B cell (primary cell): ENCODE data around the gene PRKCQ. TPM values are rescaled to one million over a fixed set of nuclear protein-coding genes. Genes with fewer than 3 reads are reported as not detected.

ENCODE experiments used
- ATAC-seq: fragments of 200-7000 bp; cut with Tn5 transposase; one replicate; pipeline ENCODE4 v1.10.0; 2021; ENCODE audit warnings: low read depth, mild to moderate bottlenecking, moderate number of reproducible peaks, moderate library complexity
- CTCF ChIA-PET: fragments of 350-600 bp; sonication (Branson Sonifier 250); formaldehyde crosslinking; loops from one replicate; lab custom pipeline; 2021; ENCODE audit warnings: antibody characterized with exemption, inconsistent platforms; lab: Charles Lee
- POLR2A ChIA-PET: fragments of 350-600 bp; sonication (Branson Sonifier 250); formaldehyde crosslinking; loops from one replicate; lab custom pipeline; 2021; ENCODE audit warnings: antibody characterized with exemption; lab: Charles Lee
- DNase-seq: peaks from one replicate; pipeline ENCODE4 v3.0.0; 2013
- H2AFZ ChIP-seq: 2 replicates; pipeline ENCODE4 v1.6.1; 2012; ENCODE audit warnings: mild to moderate bottlenecking, low read depth, low read length; ENCODE audit not compliant: insufficient read depth, poor library complexity, severe bottlenecking
- H3K27ac ChIP-seq, 2 donors: 1 replicate in 1 of 2; 2 replicates in 1 of 2; pipeline ENCODE4 v1.5.1; 2012 to 2013; ENCODE audit warnings: low read length in 2 of 2, mild to moderate bottlenecking in 2 of 2, moderate library complexity in 1 of 2
- H3K27me3 ChIP-seq, 4 experiments: fragments of 200-600 bp in 1 of 4; sonication (generic) in 1 of 4; replicated peaks in 1 of 4; 1 replicate in 2 of 4; 2 replicates in 2 of 4; pipeline versions ENCODE4 v1.6.1 to v1.7.0; 2013 to 2016; ENCODE audit warnings: low read length in 3 of 4, mild to moderate bottlenecking in 2 of 4, mixed read lengths in 1 of 4, moderate library complexity in 1 of 4; ENCODE audit not compliant: insufficient read depth in 4 of 4, control insufficient read depth in 3 of 4; ENCODE audit errors: control extremely low read depth in 1 of 4
- H3K36me3 ChIP-seq, 2 experiments: replicated peaks in 1 of 2; 1 replicate in 1 of 2; 2 replicates in 1 of 2; pipeline versions ENCODE4 v1.6.1 to v1.7.1; 2013; ENCODE audit warnings: low read length in 1 of 2; ENCODE audit not compliant: insufficient read depth in 2 of 2, control insufficient read depth in 1 of 2; ENCODE audit errors: control extremely low read depth in 1 of 2, extremely low read depth in 1 of 2
- H3K4me1 ChIP-seq, 2 donors: fragments of 200-600 bp in 1 of 2; sonication (generic) in 1 of 2; 1 replicate in 1 of 2; 2 replicates in 1 of 2; pipeline versions ENCODE4 v1.5.1 to v1.6.1; 2013 to 2017; ENCODE audit warnings: low read length in 2 of 2; ENCODE audit not compliant: control insufficient read depth in 2 of 2, insufficient read depth in 2 of 2
- H3K4me2 ChIP-seq: replicated peaks from 2 replicates; pipeline ENCODE3; 2012; ENCODE audit warnings: mild to moderate bottlenecking, low read depth, low read length; ENCODE audit not compliant: poor library complexity, severe bottlenecking
- H3K4me3 ChIP-seq, 5 experiments: fragments of 200-600 bp in 1 of 5; sonication (generic) in 1 of 5; 1 replicate in 3 of 5; 2 replicates in 2 of 5; pipeline versions ENCODE4 v1.5.1 to v1.7.0; 2011 to 2016; ENCODE audit warnings: low read length in 4 of 5, mild to moderate bottlenecking in 4 of 5, low read depth in 2 of 5, control low read depth in 1 of 5, moderate library complexity in 1 of 5; ENCODE audit not compliant: insufficient read depth in 1 of 5; ENCODE audit errors: control extremely low read depth in 1 of 5, extremely low read depth in 1 of 5
- H3K79me2 ChIP-seq: fragments of 200-600 bp; sonication (generic); one replicate; pipeline ENCODE4 v1.6.0; 2016; ENCODE audit warnings: low read length; ENCODE audit not compliant: control insufficient read depth, insufficient read depth
- H3K9ac ChIP-seq: fragments of 200-600 bp; sonication (generic); 2 replicates; pipeline ENCODE4 v1.6.1; 2017; ENCODE audit warnings: mild to moderate bottlenecking, low read length, moderate library complexity
- H3K9me3 ChIP-seq, 3 donors: one replicate each; pipeline versions ENCODE4 v1.6.1 to v1.7.1; 2013; ENCODE audit warnings: low read length in 2 of 3; ENCODE audit not compliant: control insufficient read depth in 2 of 3, insufficient read depth in 1 of 3; ENCODE audit errors: control extremely low read depth in 1 of 3
- H4K20me1 ChIP-seq: 2 replicates; pipeline ENCODE4 v1.6.0; 2012; ENCODE audit warnings: mild to moderate bottlenecking, low read length; ENCODE audit not compliant: insufficient read depth, control insufficient read depth, poor library complexity, severe bottlenecking
- H3K27ac Mint-ChIP-seq: one replicate; pipeline ENCODE4 v1.8.0; 2021; ENCODE audit warnings: mixed read lengths
- H3K27me3 Mint-ChIP-seq: one replicate; pipeline ENCODE4 v1.8.0; 2021; ENCODE audit warnings: mixed read lengths
- H3K4me1 Mint-ChIP-seq: one replicate; pipeline ENCODE4 v1.8.0; 2021; ENCODE audit warnings: mixed read lengths
- H3K4me3 Mint-ChIP-seq: one replicate; pipeline ENCODE4 v1.8.0; 2021; ENCODE audit warnings: mixed read lengths
- H3K9me3 Mint-ChIP-seq: one replicate; pipeline ENCODE4 v1.8.0; 2022; ENCODE audit warnings: mixed read lengths; ENCODE audit not compliant: insufficient read depth
- EZH2 ChIP-seq: IDR thresholded peaks from 2 replicates; pipeline ENCODE4 v1.6.1; 2012; ENCODE audit warnings: borderline replicate concordance, low read depth, mild to moderate bottlenecking, moderate library complexity, low read length; ENCODE audit not compliant: insufficient read depth, poor library complexity, severe bottlenecking
- WGBS: methylation state at CpG from one replicate; pipeline ENCODE4 v1.1.5; 2013; ENCODE audit warnings: missing lambda C conversion rate; ENCODE audit not compliant: insufficient coverage; 5-methylcytosine and 5-hydroxymethylcytosine counted together
- intact Hi-C: fragments of 100-400 bp; cut with micrococcal nuclease; formaldehyde crosslinking; loops from one replicate; pipeline ENCODE4 v1.10.0; 2022
- polyA plus RNA-seq: library from polyadenylated mRNA; depleted of rRNA; stranded (reverse); fragments of >200 nt; gene quantifications from 2 replicates; pipeline ENCODE4 v1.2.3, GENCODE V29; 2012
- total RNA-seq, 2 donors: library from RNA; stranded (reverse); fragments of 120-200 nt in 1 of 2; gene quantifications; 1 replicate in 1 of 2; 2 replicates in 1 of 2; pipeline versions ENCODE4 v1.2.3 to v1.2.4, GENCODE V29; 2013 to 2022
- TF ChIP-seq, protein P1 (sequence below): fragments of 200-600 bp; IDR thresholded peaks from one replicate; pipeline ENCODE4 v1.8.0; 2022; ENCODE audit warnings: antibody characterized with exemption, mild to moderate bottlenecking

PRKCQ gene
- total and polyA plus RNA-seq, 2 donors (not counting 1 experiment from before 2014, with no cell fraction given) = 0.15 to 0.16 TPM

- Mint-ChIP-seq H3K4me1 (peaks cover 10% of the 10 kb centered on the region), H3K9me3 (no peaks in the 10 kb centered on the region), H3K4me3 (peak overlapping the region; percentile 62), H3K27me3 (peaks cover 25% of the 10 kb centered on the region), H3K27ac (no peak overlapping the region)
- Histone ChIP-seq H3K27me3 (peaks cover 0 to 4% (median 0%) of the 10 kb centered on the region in 4 experiments), H3K4me3 (peak overlapping the region in 2 of 5 experiments; percentile 15 to 30), H3K9me3 (peaks cover 0 to 2% (median 0%) of the 10 kb centered on the region in 3 donors), H3K79me2 (no peaks in the 10 kb centered on the region), H3K4me1 (peaks cover 5 to 10% of the 10 kb centered on the region in 2 donors), H2AFZ (peak overlapping the region; percentile 57), H3K27ac (no peak overlapping the region), H4K20me1 (no peaks in the 10 kb centered on the region), H3K36me3 (no peaks in the 10 kb centered on the region), H3K4me2 (peak overlapping the region; percentile 34), H3K9ac (no peak overlapping the region)
- intact Hi-C loops = no loop called here
- ChIA-PET POLR2A (no interaction called here), CTCF (no interaction called here)
- ATAC-seq (no peak), DNase-seq (no peak)
- WGBS = 5% methylated on average over 4 of the region's 9 CpGs
- TF ChIP-seq, protein P1, sequence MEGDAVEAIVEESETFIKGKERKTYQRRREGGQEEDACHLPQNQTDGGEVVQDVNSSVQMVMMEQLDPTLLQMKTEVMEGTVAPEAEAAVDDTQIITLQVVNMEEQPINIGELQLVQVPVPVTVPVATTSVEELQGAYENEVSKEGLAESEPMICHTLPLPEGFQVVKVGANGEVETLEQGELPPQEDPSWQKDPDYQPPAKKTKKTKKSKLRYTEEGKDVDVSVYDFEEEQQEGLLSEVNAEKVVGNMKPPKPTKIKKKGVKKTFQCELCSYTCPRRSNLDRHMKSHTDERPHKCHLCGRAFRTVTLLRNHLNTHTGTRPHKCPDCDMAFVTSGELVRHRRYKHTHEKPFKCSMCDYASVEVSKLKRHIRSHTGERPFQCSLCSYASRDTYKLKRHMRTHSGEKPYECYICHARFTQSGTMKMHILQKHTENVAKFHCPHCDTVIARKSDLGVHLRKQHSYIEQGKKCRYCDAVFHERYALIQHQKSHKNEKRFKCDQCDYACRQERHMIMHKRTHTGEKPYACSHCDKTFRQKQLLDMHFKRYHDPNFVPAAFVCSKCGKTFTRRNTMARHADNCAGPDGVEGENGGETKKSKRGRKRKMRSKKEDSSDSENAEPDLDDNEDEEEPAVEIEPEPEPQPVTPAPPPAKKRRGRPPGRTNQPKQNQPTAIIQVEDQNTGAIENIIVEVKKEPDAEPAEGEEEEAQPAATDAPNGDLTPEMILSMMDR = no peak
- TF ChIP-seq EZH2 = no peak
These were observed 37.1 kb downstream of the PRKCQ start for GRCh38 chr10:6542999-6543430.

GRCh38 chr10:6539833-6540232 lies 40.2 kb downstream of the PRKCQ start:
- Histone ChIP-seq H2AFZ (no peak overlapping the region), H3K27me3 (peaks cover 0 to 4% (median 0%) of the 10 kb centered on the region in 4 experiments), H3K79me2 (no peaks in the 10 kb centered on the region), H3K4me3 (no peak overlapping the region), H4K20me1 (no peaks in the 10 kb centered on the region), H3K27ac (no peak overlapping the region), H3K9me3 (peaks cover 0 to 2% (median 0%) of the 10 kb centered on the region in 3 donors), H3K4me1 (peaks cover 5 to 10% of the 10 kb centered on the region in 2 donors), H3K4me2 (no peak overlapping the region), H3K36me3 (no peaks in the 10 kb centered on the region), H3K9ac (no peak overlapping the region)
- no peak for TF ChIP-seq EZH2
- TF ChIP-seq, protein P1 = no peak
- no peaks in the 10 kb centered on the region for H3K9me3 Mint-ChIP-seq
- ChIA-PET CTCF (no interaction called here), POLR2A (no interaction called here)
- H3K4me3 Mint-ChIP-seq = no peak overlapping the region
- DNase-seq = no peak
- peaks cover 20% of the 10 kb centered on the region for H3K27me3 Mint-ChIP-seq
- H3K4me1 Mint-ChIP-seq = peaks cover 10% of the 10 kb centered on the region
- no peak for ATAC-seq
- no peak overlapping the region for H3K27ac Mint-ChIP-seq
- intact Hi-C loops = no loop called here
